Stimulated activated CD8-positive, alpha-beta memory T cell treated with anti-CD3 and anti-CD28 coated beads, Interleukin-12 subunit alpha, Interleukin-12 subunit beta, amount 100 ng/mL, for 24 hours (primary cell): ENCODE measurements around the gene SYNM.

Experiments used
- DNase-seq: peaks from one replicate; pipeline ENCODE4 v3.0.0-alpha.2; 2020; ENCODE audit errors: extremely low read depth

The SYNM gene

GRCh38 chr15:99140590-99140989 is 35.7 kb downstream of the SYNM start:
- DNase-seq: no peak

- DNase-seq: no peak
Observed at GRCh38 chr15:99141943-99142342, 37.1 kb downstream of the SYNM start.

- no peak for DNase-seq
Observed at GRCh38 chr15:99142562-99142961, 37.7 kb downstream of the SYNM start.

GRCh38 chr15:99143242-99143641 is 38.4 kb downstream of the SYNM start:
- no peak for DNase-seq

GRCh38 chr15:99143655-99144610 is 39.1 kb downstream of the SYNM start:
- DNase-seq: no peak

- no peak for DNase-seq
Observed at GRCh38 chr15:99145005-99145404, 40.1 kb downstream of the SYNM start.

GRCh38 chr15:99145778-99146177 is 40.9 kb downstream of the SYNM start:
- no peak for DNase-seq

GRCh38 chr15:99146661-99147060 is 41.8 kb downstream of the SYNM start:
- no peak for DNase-seq

GRCh38 chr15:99148851-99149276 is 44.0 kb downstream of the SYNM start:
- no peak for DNase-seq

GRCh38 chr15:99149366-99149765 is 44.5 kb downstream of the SYNM start:
- DNase-seq: no peak

GRCh38 chr15:99151156-99151555 is 46.3 kb downstream of the SYNM start:
- no peak for DNase-seq

- DNase-seq: no peak
Observed at GRCh38 chr15:99153026-99153535, 48.2 kb downstream of the SYNM start.

- DNase-seq: no peak
Observed at GRCh38 chr15:99154271-99154670, 49.4 kb downstream of the SYNM start.

- DNase-seq: no peak
Observed at GRCh38 chr15:99155961-99156443, 51.1 kb downstream of the SYNM start.

GRCh38 chr15:99157456-99157855 is 52.6 kb downstream of the SYNM start:
- DNase-seq: no peak

- DNase-seq: no peak
Observed at GRCh38 chr15:99158626-99159412, 53.9 kb downstream of the SYNM start.

GRCh38 chr15:99163271-99164062 is 58.6 kb downstream of the SYNM start:
- no peak for DNase-seq

- DNase-seq: no peak
Observed at GRCh38 chr15:99164119-99164518, 59.2 kb downstream of the SYNM start.

- no peak for DNase-seq
Observed at GRCh38 chr15:99165020-99165790, 60.3 kb downstream of the SYNM start.

GRCh38 chr15:99165956-99166689 is 61.2 kb downstream of the SYNM start:
- DNase-seq: no peak
